ENCODE data around the gene DPY19L2. TPM values are rescaled to one million over a fixed set of nuclear protein-coding genes. Genes with fewer than 3 reads are reported as not detected.
"Not testable (repeated sequence)": the region's sequence is repeated elsewhere in the genome, so short reads cannot be mapped to it uniquely, and the experiment has no call there.

DPY19L2 gene
- total RNA-seq, 2 donors from 2014 or later, result 12.2 to 26.4 TPM

GRCh38 chr12:63549034-63549433 lies 119.3 kb downstream of the DPY19L2 start:
- H3K36me3 ChIP-seq; DNase-seq (ENCODE audit: low spot score); H3K27ac ChIP-seq; H3K27me3 ChIP-seq (replicated peaks; ENCODE audit: insufficient read depth); H3K4me3 ChIP-seq; intact Hi-C loops (cut with DNase I); H3K4me1 ChIP-seq (replicated peaks); H3K9me3 ChIP-seq: not testable (repeated sequence)
- WGBS, result 50% methylated on average over 2 of the region's 2 CpGs

- WGBS, result 78% methylated on average over 3 of the region's 5 CpGs
- H3K4me3 ChIP-seq; H3K9me3 ChIP-seq; intact Hi-C loops (cut with DNase I); H3K27ac ChIP-seq; DNase-seq (ENCODE audit: low spot score); H3K4me1 ChIP-seq (replicated peaks); H3K27me3 ChIP-seq (replicated peaks; ENCODE audit: insufficient read depth); H3K36me3 ChIP-seq: not testable (repeated sequence)
These were observed 122.9 kb downstream of the DPY19L2 start for GRCh38 chr12:63545298-63545916.

GRCh38 chr12:63538656-63539055 lies 129.6 kb downstream of the DPY19L2 start:
- intact Hi-C loops (cut with DNase I); H3K36me3 ChIP-seq; H3K9me3 ChIP-seq; H3K27me3 ChIP-seq (replicated peaks; ENCODE audit: insufficient read depth); H3K4me1 ChIP-seq (replicated peaks); DNase-seq (ENCODE audit: low spot score); H3K27ac ChIP-seq; H3K4me3 ChIP-seq: not testable (repeated sequence)
- 63% methylated on average over 4 of the region's 4 CpGs for WGBS

GRCh38 chr12:63537838-63538237 lies 130.5 kb downstream of the DPY19L2 start:
- DNase-seq (ENCODE audit: low spot score); H3K4me1 ChIP-seq (replicated peaks); H3K36me3 ChIP-seq; H3K27ac ChIP-seq; H3K9me3 ChIP-seq; intact Hi-C loops (cut with DNase I); H3K27me3 ChIP-seq (replicated peaks; ENCODE audit: insufficient read depth); H3K4me3 ChIP-seq: not testable (repeated sequence)

GRCh38 chr12:63529641-63530040 lies 138.7 kb downstream of the DPY19L2 start:
- H3K4me3 ChIP-seq; H3K36me3 ChIP-seq; H3K4me1 ChIP-seq (replicated peaks); H3K9me3 ChIP-seq; intact Hi-C loops (cut with DNase I); H3K27ac ChIP-seq; DNase-seq (ENCODE audit: low spot score); H3K27me3 ChIP-seq (replicated peaks; ENCODE audit: insufficient read depth): not testable (repeated sequence)
- 76% methylated on average over 7 of the region's 7 CpGs for WGBS

- no peaks in the 10 kb centered on the region for H3K36me3 ChIP-seq
- H3K27me3 ChIP-seq (replicated peaks; ENCODE audit: insufficient read depth), result no peaks in the 10 kb centered on the region
- 91% methylated on average over 4 of the region's 4 CpGs for WGBS
- intact Hi-C loops (cut with DNase I), result no loop called here
- no peak overlapping the region for H3K27ac ChIP-seq
- no peaks in the 10 kb centered on the region for H3K9me3 ChIP-seq
- no peak for DNase-seq (ENCODE audit: low spot score)
- no peak for TF ChIP-seq POLR2AphosphoS5 (IDR thresholded peaks at IDR 0.05)
- no peak for TF ChIP-seq CTCF (IDR thresholded peaks at IDR 0.05)
- no peak for TF ChIP-seq POLR2A (IDR thresholded peaks at IDR 0.05)
- H3K4me3 ChIP-seq, result no peak overlapping the region
- no peaks in the 10 kb centered on the region for H3K4me1 ChIP-seq (replicated peaks)
These were observed 142.5 kb downstream of the DPY19L2 start for GRCh38 chr12:63525831-63526230.

- Histone ChIP-seq H3K4me3 (no peak overlapping the region), H3K36me3 (no peaks in the 10 kb centered on the region), H3K4me1 (replicated peaks) (no peaks in the 10 kb centered on the region), H3K9me3 (no peaks in the 10 kb centered on the region), H3K27ac (no peak overlapping the region), H3K27me3 (replicated peaks; ENCODE audit: insufficient read depth) (no peaks in the 10 kb centered on the region)
- WGBS, result 49% methylated on average over 2 of the region's 2 CpGs
- no peak for DNase-seq (ENCODE audit: low spot score)
- intact Hi-C loops (cut with DNase I), result no loop called here
- TF ChIP-seq POLR2AphosphoS5 (IDR thresholded peaks at IDR 0.05) (no peak), CTCF (IDR thresholded peaks at IDR 0.05) (no peak), POLR2A (IDR thresholded peaks at IDR 0.05) (no peak)
These were observed 146.6 kb downstream of the DPY19L2 start for GRCh38 chr12:63521706-63522105.

Other genes with a start within 250 kb of the DPY19L2 start
- 10 to 100 TPM; 23.7 to 32.9 TPM for gene RXYLT1, start 111.4 kb upstream of the DPY19L2 start, total RNA-seq
- gene SRGAP1, start 176.2 kb upstream of the DPY19L2 start, total RNA-seq, result 10 to 100 TPM in 1 of 2 donors, 1 to 10 TPM in 1; 4.6 to 16.1 TPM